Measurements from ENCODE around the gene B4GALNT2. TPM values are rescaled to one million over a fixed set of nuclear protein-coding genes. Genes with fewer than 3 reads are reported as not detected.

Gene B4GALNT2
- total RNA-seq, 1 donor from 2014 or later: not detected

DNA sequence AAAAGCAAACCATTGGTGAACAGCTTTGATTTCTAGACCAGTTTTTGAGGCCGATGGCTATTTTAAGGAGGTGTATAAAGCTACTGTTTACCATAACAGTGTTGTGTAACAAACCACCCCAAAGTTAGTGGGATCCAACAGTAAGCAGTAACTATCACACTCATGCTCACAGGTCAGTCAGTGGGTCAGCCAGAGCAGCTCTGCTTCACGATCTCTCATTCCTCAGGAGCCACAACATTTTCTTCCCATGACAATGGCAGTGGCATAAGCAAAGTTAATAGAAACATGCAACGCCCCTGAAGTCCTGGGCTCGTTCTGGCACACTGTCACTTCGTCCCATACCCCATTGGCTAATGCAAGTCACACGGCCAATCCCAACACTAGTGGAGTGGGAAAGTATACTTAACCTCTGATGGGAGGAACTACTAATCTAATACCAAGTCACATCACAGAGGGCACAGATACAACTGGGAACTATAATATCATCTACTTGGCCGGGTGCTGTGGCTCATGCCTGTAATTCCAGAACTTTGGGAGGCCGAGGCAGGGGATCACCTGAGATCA lies 28.0 kb upstream of the B4GALNT2 start:
- Histone ChIP-seq H3K27me3 (ENCODE audit: low read depth) (peaks cover 36% of the 10 kb centered on the region), H3K27ac (replicated peaks) (no peak overlapping the region), H3K9me3 (replicated peaks) (no peaks in the 10 kb centered on the region), H3K36me3 (no peaks in the 10 kb centered on the region), H3K4me3 (no peak overlapping the region), H3K4me1 (peaks cover 5% of the 10 kb centered on the region)
- TF ChIP-seq, protein P1, sequence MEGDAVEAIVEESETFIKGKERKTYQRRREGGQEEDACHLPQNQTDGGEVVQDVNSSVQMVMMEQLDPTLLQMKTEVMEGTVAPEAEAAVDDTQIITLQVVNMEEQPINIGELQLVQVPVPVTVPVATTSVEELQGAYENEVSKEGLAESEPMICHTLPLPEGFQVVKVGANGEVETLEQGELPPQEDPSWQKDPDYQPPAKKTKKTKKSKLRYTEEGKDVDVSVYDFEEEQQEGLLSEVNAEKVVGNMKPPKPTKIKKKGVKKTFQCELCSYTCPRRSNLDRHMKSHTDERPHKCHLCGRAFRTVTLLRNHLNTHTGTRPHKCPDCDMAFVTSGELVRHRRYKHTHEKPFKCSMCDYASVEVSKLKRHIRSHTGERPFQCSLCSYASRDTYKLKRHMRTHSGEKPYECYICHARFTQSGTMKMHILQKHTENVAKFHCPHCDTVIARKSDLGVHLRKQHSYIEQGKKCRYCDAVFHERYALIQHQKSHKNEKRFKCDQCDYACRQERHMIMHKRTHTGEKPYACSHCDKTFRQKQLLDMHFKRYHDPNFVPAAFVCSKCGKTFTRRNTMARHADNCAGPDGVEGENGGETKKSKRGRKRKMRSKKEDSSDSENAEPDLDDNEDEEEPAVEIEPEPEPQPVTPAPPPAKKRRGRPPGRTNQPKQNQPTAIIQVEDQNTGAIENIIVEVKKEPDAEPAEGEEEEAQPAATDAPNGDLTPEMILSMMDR (IDR thresholded peaks at IDR 0.05; ENCODE audit: borderline replicate concordance): no peak
- no peak for DNase-seq
- intact Hi-C loops (cut with micrococcal nuclease): no loop called here

DNA sequence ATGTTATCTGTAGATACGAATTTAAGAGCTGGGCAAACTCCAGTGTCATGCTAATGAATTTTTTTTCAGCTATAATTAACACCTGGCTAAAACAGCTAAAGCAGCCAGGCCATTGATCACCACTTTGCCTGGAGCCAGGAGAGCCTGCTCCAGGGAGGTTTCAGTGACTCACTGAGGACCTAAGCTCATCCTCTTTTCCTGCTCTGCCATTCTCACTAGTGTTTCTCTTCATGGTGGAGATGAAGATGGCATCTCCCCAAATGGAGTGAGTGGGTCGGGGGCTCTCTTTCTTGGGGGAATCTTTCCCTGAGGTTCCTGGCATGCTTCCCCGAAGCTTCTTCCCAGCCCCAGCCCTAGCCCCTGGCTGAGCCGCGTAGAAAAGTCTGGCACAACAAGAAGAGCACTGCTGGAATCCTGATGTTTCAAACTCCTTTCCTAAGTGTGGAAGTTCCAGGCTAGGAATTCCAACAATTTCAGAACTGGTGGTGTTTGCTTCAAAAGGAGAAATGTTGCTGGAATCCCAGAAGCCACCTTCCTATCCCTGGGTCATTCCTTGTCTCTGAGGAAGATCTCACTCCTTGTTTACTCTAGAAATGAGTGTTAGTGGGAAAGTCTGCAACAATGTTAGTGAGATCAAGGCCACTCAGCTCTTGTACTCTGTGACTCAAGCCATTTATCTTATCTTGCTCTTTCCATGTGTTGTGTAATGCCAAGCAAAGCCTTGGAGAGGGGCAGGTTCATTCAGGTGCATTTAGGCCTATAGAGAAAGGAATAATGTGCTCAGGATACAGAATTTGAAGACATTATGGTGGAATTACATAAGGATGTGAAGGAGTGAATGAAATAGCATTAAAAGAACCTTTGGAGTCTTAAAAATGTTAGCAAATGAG lies 26.0 kb upstream of the B4GALNT2 start:
- Histone ChIP-seq H3K4me3 (no peak overlapping the region), H3K9me3 (replicated peaks) (no peaks in the 10 kb centered on the region), H3K27ac (replicated peaks) (no peak overlapping the region), H3K4me1 (peaks cover 5% of the 10 kb centered on the region), H3K27me3 (ENCODE audit: low read depth) (peaks cover 31% of the 10 kb centered on the region), H3K36me3 (no peaks in the 10 kb centered on the region)
- DNase-seq: no peak
- intact Hi-C loops (cut with micrococcal nuclease): no loop called here
- TF ChIP-seq, protein P1 (IDR thresholded peaks at IDR 0.05; ENCODE audit: borderline replicate concordance): no peak

DNA sequence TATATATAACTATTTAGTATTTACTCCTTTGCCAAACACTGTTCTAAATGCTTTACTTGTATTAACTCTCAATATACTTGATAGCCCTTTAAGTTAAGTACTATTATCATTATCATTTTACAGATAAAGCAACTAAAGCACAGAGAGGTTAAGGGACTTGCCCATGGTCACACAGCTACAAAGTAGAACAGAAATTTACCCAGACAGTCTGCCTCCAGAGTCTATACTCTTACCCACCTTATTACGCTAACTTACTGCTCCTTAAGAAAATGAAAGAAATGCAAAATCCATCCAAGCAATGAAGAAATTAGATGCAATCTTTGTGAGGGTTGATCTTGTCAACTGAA lies 25.4 kb upstream of the B4GALNT2 start:
- no peak for DNase-seq
- intact Hi-C loops (cut with micrococcal nuclease): no loop called here
- no peak overlapping the region for H3K27ac ChIP-seq (replicated peaks)
- H3K4me3 ChIP-seq: no peak overlapping the region
- H3K9me3 ChIP-seq (replicated peaks): no peaks in the 10 kb centered on the region
- no peaks in the 10 kb centered on the region for H3K36me3 ChIP-seq
- peaks cover 36% of the 10 kb centered on the region for H3K27me3 ChIP-seq (ENCODE audit: low read depth)
- peaks cover 5% of the 10 kb centered on the region for H3K4me1 ChIP-seq
- TF ChIP-seq, protein P1 (IDR thresholded peaks at IDR 0.05; ENCODE audit: borderline replicate concordance): no peak

DNA sequence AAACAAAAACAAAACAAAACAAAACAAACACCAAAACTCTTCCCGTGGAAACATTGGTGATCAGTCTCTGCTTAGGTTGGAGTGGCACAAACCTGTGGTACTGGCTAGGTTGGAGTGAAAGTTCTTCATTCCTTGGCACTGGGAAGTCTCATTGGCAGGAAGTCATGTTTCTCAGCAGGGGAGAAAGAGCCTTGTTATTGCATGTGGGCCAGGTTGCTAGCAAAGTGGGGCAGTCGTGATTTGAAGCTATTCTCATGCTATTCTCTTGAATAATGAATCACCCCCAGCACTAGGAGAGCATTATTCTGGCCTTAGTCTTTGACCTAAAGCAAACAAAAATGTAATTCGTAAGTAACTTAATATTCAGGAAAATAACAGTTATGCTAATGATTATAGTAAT lies 24.3 kb upstream of the B4GALNT2 start:
- peaks cover 5% of the 10 kb centered on the region for H3K4me1 ChIP-seq
- intact Hi-C loops (cut with micrococcal nuclease): no loop called here
- no peak for DNase-seq
- H3K36me3 ChIP-seq: no peaks in the 10 kb centered on the region
- no peak overlapping the region for H3K4me3 ChIP-seq
- H3K27ac ChIP-seq (replicated peaks): no peak overlapping the region
- TF ChIP-seq, protein P1 (IDR thresholded peaks at IDR 0.05; ENCODE audit: borderline replicate concordance): no peak
- H3K9me3 ChIP-seq (replicated peaks): no peaks in the 10 kb centered on the region
- H3K27me3 ChIP-seq (ENCODE audit: low read depth): peaks cover 47% of the 10 kb centered on the region

DNA sequence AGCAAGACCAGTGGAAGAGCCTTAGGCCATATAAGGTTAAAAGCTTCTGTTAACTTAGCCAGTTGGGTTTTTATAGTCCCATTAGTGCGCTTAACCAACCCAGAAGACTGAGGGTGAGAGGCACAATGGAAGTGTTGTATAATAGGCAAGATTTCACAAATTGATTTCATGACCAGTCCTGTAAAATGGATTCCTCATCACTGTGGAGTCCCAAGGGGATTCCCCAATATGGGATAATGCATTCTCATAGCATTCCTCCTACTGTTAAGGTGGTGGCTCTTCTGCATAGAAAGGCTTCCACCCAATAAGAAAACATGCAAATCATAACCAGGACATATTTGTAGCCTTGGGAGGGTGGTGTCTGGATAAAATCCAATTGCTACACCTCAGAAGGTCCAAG lies 22.1 kb upstream of the B4GALNT2 start:
- peaks cover 50% of the 10 kb centered on the region for H3K27me3 ChIP-seq (ENCODE audit: low read depth)
- intact Hi-C loops (cut with micrococcal nuclease): no loop called here
- H3K9me3 ChIP-seq (replicated peaks): no peaks in the 10 kb centered on the region
- H3K4me1 ChIP-seq: peaks cover 5% of the 10 kb centered on the region
- H3K4me3 ChIP-seq: no peak overlapping the region
- no peak for DNase-seq
- H3K36me3 ChIP-seq: no peaks in the 10 kb centered on the region
- TF ChIP-seq, protein P1 (IDR thresholded peaks at IDR 0.05; ENCODE audit: borderline replicate concordance): no peak
- H3K27ac ChIP-seq (replicated peaks): no peak overlapping the region

Data from left ventricle myocardium inferior (tissue), 1 donor.